Measurements from ENCODE around the gene NUTM2E.
"Not testable (repeated sequence)": the region's sequence is repeated elsewhere in the genome, so short reads cannot be mapped to it uniquely, and the experiment has no call there.

The NUTM2E gene

DNA sequence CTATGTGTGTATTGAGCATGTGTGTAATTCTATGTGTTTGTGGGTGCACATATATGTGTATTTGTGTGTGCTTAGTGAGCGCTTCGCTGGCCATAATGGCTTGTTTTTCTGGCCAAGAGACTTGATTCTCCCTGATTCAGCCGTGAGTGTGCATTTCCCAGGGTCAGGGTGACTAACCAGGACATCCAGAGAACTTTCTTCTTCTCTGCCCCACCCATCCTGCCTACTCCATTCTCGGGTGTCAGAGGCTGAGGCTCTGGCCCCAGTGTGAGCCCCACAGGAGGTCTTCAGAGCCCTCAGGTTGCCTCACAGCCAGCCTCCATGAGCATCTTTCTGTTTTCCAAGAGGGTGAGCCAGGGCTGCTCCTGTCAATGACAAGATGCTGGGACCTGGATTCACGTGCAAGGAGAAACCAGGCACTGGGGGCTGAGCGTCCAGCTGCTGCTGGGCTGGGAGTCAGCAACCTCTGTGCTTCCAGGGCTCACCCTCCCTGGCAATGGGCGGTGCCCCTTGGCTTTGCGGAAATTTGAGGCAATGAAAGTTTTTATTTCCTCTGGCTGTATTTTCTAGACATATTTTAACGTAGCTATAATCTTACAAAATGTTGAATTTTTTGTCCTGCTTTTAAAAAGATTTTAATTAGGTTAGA is 40.5 kb downstream of the NUTM2E start:
- DNase-seq: not testable (repeated sequence)

DNA sequence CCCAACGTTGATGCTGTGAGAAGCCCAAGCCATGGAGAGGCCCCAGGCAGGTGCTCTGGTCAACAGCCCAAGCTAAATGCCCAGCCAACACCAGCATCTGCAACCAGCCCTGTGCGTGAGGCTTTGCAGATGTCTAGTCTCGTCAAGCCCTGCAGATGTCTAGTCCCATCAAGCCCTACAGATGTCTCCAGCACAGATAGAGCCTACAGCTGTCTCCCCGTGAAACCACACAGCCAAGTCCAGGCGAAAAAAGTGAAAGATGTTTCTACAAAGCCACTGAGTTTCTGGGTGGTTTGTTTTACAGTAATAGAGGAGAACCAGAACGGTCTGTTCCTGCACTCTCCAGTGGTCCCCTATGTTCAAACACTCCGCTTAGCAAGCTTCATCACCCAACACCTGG is 41.5 kb downstream of the NUTM2E start:
- DNase-seq: not testable (repeated sequence)

DNA sequence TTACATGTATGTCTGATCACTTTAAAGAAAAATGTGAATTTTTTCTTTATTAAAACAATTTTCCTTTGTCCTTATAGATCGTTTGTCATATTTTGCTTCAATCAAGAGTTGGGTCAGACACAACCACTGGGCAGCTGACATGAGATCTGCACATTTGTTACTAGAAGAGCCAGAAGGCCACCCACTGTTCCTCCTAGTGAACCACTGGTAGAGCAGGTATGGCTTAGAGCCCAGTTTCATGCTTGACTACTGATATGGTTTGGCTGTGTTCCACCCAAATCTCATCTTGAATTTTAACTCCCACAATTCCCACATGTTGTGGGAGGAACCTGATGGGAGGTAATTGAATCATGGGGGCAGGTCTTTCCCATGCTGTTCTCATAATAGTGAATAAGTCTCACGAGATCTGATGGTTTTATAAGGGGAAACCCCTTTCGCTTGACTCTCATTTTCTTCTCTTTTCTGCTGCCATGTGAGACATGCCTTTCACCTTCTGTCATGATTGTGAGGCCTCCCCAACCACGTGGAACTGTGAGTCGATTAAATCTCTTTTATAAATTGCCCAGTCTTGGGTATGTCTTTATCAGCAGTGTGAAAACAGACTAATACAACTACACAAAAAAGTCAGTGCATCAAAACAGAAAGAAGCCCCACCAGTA is 43.0 kb downstream of the NUTM2E start:
- DNase-seq: not testable (repeated sequence)

DNA sequence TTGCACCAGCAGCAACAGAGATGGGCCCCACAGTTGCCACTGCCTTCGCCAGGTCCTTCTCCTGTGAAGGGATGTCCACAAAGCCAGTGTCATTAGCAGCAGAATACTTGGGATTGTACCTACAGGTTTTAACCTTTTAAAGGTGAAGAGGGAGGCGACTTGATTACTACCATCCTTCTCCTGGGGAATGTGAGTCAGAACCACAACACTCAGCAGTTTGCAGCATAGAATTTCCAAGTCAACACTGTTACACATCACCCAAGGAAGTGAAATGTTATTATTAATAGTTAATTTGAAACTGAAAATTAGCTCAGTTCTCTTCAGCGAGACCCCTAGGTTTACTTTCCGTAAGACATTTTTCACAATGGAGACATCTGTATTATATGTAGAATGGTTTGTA is 45.2 kb downstream of the NUTM2E start:
- not testable (repeated sequence) for DNase-seq
